B cell (primary cell): ENCODE results near the gene SIAH2. TPM values are rescaled to one million over a fixed set of nuclear protein-coding genes. Genes with fewer than 3 reads are reported as not detected.
A peak's percentile ranks its signal among the peaks of the same experiment; 100 is the strongest.

Experiments used
- ATAC-seq: fragments of 200-7000 bp; cut with Tn5 transposase; one replicate; pipeline ENCODE4 v1.10.0; 2021; ENCODE audit warnings: low read depth, mild to moderate bottlenecking, moderate number of reproducible peaks, moderate library complexity
- CTCF ChIA-PET: fragments of 350-600 bp; sonication (Branson Sonifier 250); formaldehyde crosslinking; loops from one replicate; lab custom pipeline; 2021; ENCODE audit warnings: antibody characterized with exemption, inconsistent platforms; lab: Charles Lee
- POLR2A ChIA-PET: fragments of 350-600 bp; sonication (Branson Sonifier 250); formaldehyde crosslinking; loops from one replicate; lab custom pipeline; 2021; ENCODE audit warnings: antibody characterized with exemption; lab: Charles Lee
- DNase-seq: peaks from one replicate; pipeline ENCODE4 v3.0.0; 2013
- H2AFZ ChIP-seq: 2 replicates; pipeline ENCODE4 v1.6.1; 2012; ENCODE audit warnings: mild to moderate bottlenecking, low read depth, low read length; ENCODE audit not compliant: insufficient read depth, poor library complexity, severe bottlenecking
- H3K27ac ChIP-seq, 2 donors: 1 replicate in 1 of 2; 2 replicates in 1 of 2; pipeline ENCODE4 v1.5.1; 2012 to 2013; ENCODE audit warnings: low read length in 2 of 2, mild to moderate bottlenecking in 2 of 2, moderate library complexity in 1 of 2
- H3K27me3 ChIP-seq, 4 experiments: fragments of 200-600 bp in 1 of 4; sonication (generic) in 1 of 4; replicated peaks in 1 of 4; 1 replicate in 2 of 4; 2 replicates in 2 of 4; pipeline versions ENCODE4 v1.6.1 to v1.7.0; 2013 to 2016; ENCODE audit warnings: low read length in 3 of 4, mild to moderate bottlenecking in 2 of 4, mixed read lengths in 1 of 4, moderate library complexity in 1 of 4; ENCODE audit not compliant: insufficient read depth in 4 of 4, control insufficient read depth in 3 of 4; ENCODE audit errors: control extremely low read depth in 1 of 4
- H3K36me3 ChIP-seq, 2 experiments: replicated peaks in 1 of 2; 1 replicate in 1 of 2; 2 replicates in 1 of 2; pipeline versions ENCODE4 v1.6.1 to v1.7.1; 2013; ENCODE audit warnings: low read length in 1 of 2; ENCODE audit not compliant: insufficient read depth in 2 of 2, control insufficient read depth in 1 of 2; ENCODE audit errors: control extremely low read depth in 1 of 2, extremely low read depth in 1 of 2
- H3K4me1 ChIP-seq, 2 donors: fragments of 200-600 bp in 1 of 2; sonication (generic) in 1 of 2; 1 replicate in 1 of 2; 2 replicates in 1 of 2; pipeline versions ENCODE4 v1.5.1 to v1.6.1; 2013 to 2017; ENCODE audit warnings: low read length in 2 of 2; ENCODE audit not compliant: control insufficient read depth in 2 of 2, insufficient read depth in 2 of 2
- H3K4me2 ChIP-seq: replicated peaks from 2 replicates; pipeline ENCODE3; 2012; ENCODE audit warnings: mild to moderate bottlenecking, low read depth, low read length; ENCODE audit not compliant: poor library complexity, severe bottlenecking
- H3K4me3 ChIP-seq, 5 experiments: fragments of 200-600 bp in 1 of 5; sonication (generic) in 1 of 5; 1 replicate in 3 of 5; 2 replicates in 2 of 5; pipeline versions ENCODE4 v1.5.1 to v1.7.0; 2011 to 2016; ENCODE audit warnings: low read length in 4 of 5, mild to moderate bottlenecking in 4 of 5, low read depth in 2 of 5, control low read depth in 1 of 5, moderate library complexity in 1 of 5; ENCODE audit not compliant: insufficient read depth in 1 of 5; ENCODE audit errors: control extremely low read depth in 1 of 5, extremely low read depth in 1 of 5
- H3K79me2 ChIP-seq: fragments of 200-600 bp; sonication (generic); one replicate; pipeline ENCODE4 v1.6.0; 2016; ENCODE audit warnings: low read length; ENCODE audit not compliant: control insufficient read depth, insufficient read depth
- H3K9ac ChIP-seq: fragments of 200-600 bp; sonication (generic); 2 replicates; pipeline ENCODE4 v1.6.1; 2017; ENCODE audit warnings: mild to moderate bottlenecking, low read length, moderate library complexity
- H3K9me3 ChIP-seq, 3 donors: one replicate each; pipeline versions ENCODE4 v1.6.1 to v1.7.1; 2013; ENCODE audit warnings: low read length in 2 of 3; ENCODE audit not compliant: control insufficient read depth in 2 of 3, insufficient read depth in 1 of 3; ENCODE audit errors: control extremely low read depth in 1 of 3
- H4K20me1 ChIP-seq: 2 replicates; pipeline ENCODE4 v1.6.0; 2012; ENCODE audit warnings: mild to moderate bottlenecking, low read length; ENCODE audit not compliant: insufficient read depth, control insufficient read depth, poor library complexity, severe bottlenecking
- H3K27ac Mint-ChIP-seq: one replicate; pipeline ENCODE4 v1.8.0; 2021; ENCODE audit warnings: mixed read lengths
- H3K27me3 Mint-ChIP-seq: one replicate; pipeline ENCODE4 v1.8.0; 2021; ENCODE audit warnings: mixed read lengths
- H3K4me1 Mint-ChIP-seq: one replicate; pipeline ENCODE4 v1.8.0; 2021; ENCODE audit warnings: mixed read lengths
- H3K4me3 Mint-ChIP-seq: one replicate; pipeline ENCODE4 v1.8.0; 2021; ENCODE audit warnings: mixed read lengths
- H3K9me3 Mint-ChIP-seq: one replicate; pipeline ENCODE4 v1.8.0; 2022; ENCODE audit warnings: mixed read lengths; ENCODE audit not compliant: insufficient read depth
- EZH2 ChIP-seq: IDR thresholded peaks from 2 replicates; pipeline ENCODE4 v1.6.1; 2012; ENCODE audit warnings: borderline replicate concordance, low read depth, mild to moderate bottlenecking, moderate library complexity, low read length; ENCODE audit not compliant: insufficient read depth, poor library complexity, severe bottlenecking
- WGBS: methylation state at CpG from one replicate; pipeline ENCODE4 v1.1.5; 2013; ENCODE audit warnings: missing lambda C conversion rate; ENCODE audit not compliant: insufficient coverage; 5-methylcytosine and 5-hydroxymethylcytosine counted together
- intact Hi-C: fragments of 100-400 bp; cut with micrococcal nuclease; formaldehyde crosslinking; loops from one replicate; pipeline ENCODE4 v1.10.0; 2022
- polyA plus RNA-seq: library from polyadenylated mRNA; depleted of rRNA; stranded (reverse); fragments of >200 nt; gene quantifications from 2 replicates; pipeline ENCODE4 v1.2.3, GENCODE V29; 2012
- total RNA-seq, 2 donors: library from RNA; stranded (reverse); fragments of 120-200 nt in 1 of 2; gene quantifications; 1 replicate in 1 of 2; 2 replicates in 1 of 2; pipeline versions ENCODE4 v1.2.3 to v1.2.4, GENCODE V29; 2013 to 2022
- TF ChIP-seq, protein P1 (sequence below): fragments of 200-600 bp; IDR thresholded peaks from one replicate; pipeline ENCODE4 v1.8.0; 2022; ENCODE audit warnings: antibody characterized with exemption, mild to moderate bottlenecking

Gene SIAH2
- total and polyA plus RNA-seq, 2 donors (not counting 1 experiment from before 2014, with no cell fraction given), result 22.3 to 83.4 TPM

- ChIA-PET POLR2A (interaction anchor here (0.9 kb wide), 1 partner anchor 15 kb away, joined by 3 read pairs; no protein-coding TSS in a partner anchor), CTCF (interaction anchor here (1.1 to 4.5 kb wide), 5 partner anchors 18 to 104 kb away, joined by 3 to 20 read pairs (median 5); no protein-coding TSS in a partner anchor)
- peaks cover 0 to 2% (median 0%) of the 10 kb centered on the region in 4 experiments for H3K27me3 ChIP-seq
- no peak overlapping the region for H2AFZ ChIP-seq
- Mint-ChIP-seq H3K27me3 (no peaks in the 10 kb centered on the region), H3K9me3 (no peaks in the 10 kb centered on the region), H3K4me1 (peaks cover 67% of the 10 kb centered on the region), H3K4me3 (peak overlapping the region; percentile 96), H3K27ac (peak overlapping the region; percentile 95)
- WGBS, result no CpG with 5 or more reads among the region's 6 CpGs
- no peaks in the 10 kb centered on the region for H3K9me3 ChIP-seq
- H3K4me2 ChIP-seq, result peak overlapping the region; percentile 92
- H3K9ac ChIP-seq, result peak overlapping the region; percentile 95
- H4K20me1 ChIP-seq, result peaks cover 32% of the 10 kb centered on the region
- intact Hi-C loops, result loop anchor here (5.0 to 10.0 kb wide), 4 partner anchors 324 to 1442 kb away; partner anchors contain the start of genes MED12L, P2RY12 and PFN2
- no peak for ATAC-seq
- H3K27ac ChIP-seq, result peak overlapping the region; percentile 75 to 95
- peaks cover 43 to 47% of the 10 kb centered on the region in 2 donors for H3K4me1 ChIP-seq
- peak; percentile 71 for DNase-seq
- H3K79me2 ChIP-seq, result peaks cover 65% of the 10 kb centered on the region
- TF ChIP-seq, protein P1, sequence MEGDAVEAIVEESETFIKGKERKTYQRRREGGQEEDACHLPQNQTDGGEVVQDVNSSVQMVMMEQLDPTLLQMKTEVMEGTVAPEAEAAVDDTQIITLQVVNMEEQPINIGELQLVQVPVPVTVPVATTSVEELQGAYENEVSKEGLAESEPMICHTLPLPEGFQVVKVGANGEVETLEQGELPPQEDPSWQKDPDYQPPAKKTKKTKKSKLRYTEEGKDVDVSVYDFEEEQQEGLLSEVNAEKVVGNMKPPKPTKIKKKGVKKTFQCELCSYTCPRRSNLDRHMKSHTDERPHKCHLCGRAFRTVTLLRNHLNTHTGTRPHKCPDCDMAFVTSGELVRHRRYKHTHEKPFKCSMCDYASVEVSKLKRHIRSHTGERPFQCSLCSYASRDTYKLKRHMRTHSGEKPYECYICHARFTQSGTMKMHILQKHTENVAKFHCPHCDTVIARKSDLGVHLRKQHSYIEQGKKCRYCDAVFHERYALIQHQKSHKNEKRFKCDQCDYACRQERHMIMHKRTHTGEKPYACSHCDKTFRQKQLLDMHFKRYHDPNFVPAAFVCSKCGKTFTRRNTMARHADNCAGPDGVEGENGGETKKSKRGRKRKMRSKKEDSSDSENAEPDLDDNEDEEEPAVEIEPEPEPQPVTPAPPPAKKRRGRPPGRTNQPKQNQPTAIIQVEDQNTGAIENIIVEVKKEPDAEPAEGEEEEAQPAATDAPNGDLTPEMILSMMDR, result peak; percentile 11
- TF ChIP-seq EZH2, result no peak
- peaks cover 0 to 8% of the 10 kb centered on the region in 2 experiments for H3K36me3 ChIP-seq
- peak overlapping the region; percentile 74 to 90 (median 86) for H3K4me3 ChIP-seq
These were observed 2.4 kb downstream of the SIAH2 start for GRCh38 chr3:150760431-150761200.
